CD4-positive, alpha-beta T cell treated with Interleukin-2 at 100 ng/mL for 4 hours (primary cell): ENCODE data around the gene DOHH.
"Not testable (repeated sequence)": the region's sequence is repeated elsewhere in the genome, so short reads cannot be mapped to it uniquely, and the experiment has no call there.

ENCODE experiments used
- DNase-seq: peaks from one replicate; pipeline ENCODE4 v3.0.0-alpha.2; 2020; ENCODE audit warnings: low spot score

The DOHH gene

DNA sequence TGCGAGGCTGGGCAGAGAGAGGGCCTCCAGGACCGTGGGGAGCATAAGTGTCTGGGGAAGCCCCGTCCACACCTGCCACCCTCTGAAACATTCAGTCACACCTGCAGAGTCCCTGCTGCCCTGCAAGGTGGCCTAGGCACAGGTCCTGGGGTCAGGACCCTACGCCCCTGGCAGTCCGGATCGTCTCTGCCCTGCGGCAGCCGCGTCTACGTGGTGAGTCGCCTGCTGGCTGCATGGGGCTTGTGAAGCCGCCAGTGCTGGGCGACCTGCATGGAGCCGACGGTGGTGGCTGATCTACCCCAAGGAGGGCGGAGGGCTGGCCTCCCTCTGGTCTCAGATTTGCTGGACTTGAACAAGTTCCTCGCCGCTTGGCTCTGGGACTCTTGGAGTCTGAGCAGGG, 18.7 kb upstream of the DOHH start:
- no peak for DNase-seq

DNA sequence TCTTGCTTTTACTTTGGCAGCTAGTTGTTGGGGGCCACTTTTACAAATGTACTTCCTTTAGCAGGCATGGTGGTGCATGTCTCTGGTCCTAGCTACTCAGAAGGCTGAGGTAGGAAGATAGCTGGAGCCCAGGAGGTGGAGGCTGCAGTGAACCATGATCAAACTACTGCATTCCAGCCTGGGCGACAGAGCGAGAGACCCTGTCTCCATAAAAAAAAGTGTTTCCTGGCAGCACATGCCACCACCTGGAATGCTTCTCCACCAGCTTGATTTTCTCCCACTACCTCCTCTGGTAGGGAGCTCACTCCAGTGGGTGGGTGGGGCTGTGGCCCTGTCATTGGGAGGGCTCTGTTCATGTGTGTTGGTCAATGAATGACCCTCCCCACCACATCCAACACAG, 18.2 kb upstream of the DOHH start:
- DNase-seq: no peak

- DNase-seq: no peak
Measured at GRCh38 chr19:3518255-3518654, 17.8 kb upstream of the DOHH start.

DNA sequence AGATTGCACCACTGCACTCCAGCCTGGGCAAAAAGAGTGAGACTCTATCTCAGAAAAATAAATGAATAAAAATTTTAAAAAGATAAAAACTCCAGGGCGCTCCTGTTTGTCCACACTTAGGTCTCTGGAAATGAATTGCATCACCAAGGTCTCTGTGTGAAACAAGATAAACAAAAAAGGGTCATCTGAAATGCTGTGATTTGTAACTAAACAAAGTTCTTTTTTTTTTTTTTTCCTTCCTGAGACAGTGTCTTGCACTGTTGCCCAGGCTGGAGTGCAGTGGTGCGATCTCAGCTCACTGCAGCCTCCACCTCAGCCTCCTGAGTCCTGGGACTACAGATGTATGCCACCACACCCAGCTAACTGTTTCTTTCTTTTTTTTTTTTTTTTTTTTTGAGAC, 17.2 kb upstream of the DOHH start:
- DNase-seq: no peak

GRCh38 chr19:3516675-3517207, 16.3 kb upstream of the DOHH start:
- peak; percentile 65 for DNase-seq

DNA sequence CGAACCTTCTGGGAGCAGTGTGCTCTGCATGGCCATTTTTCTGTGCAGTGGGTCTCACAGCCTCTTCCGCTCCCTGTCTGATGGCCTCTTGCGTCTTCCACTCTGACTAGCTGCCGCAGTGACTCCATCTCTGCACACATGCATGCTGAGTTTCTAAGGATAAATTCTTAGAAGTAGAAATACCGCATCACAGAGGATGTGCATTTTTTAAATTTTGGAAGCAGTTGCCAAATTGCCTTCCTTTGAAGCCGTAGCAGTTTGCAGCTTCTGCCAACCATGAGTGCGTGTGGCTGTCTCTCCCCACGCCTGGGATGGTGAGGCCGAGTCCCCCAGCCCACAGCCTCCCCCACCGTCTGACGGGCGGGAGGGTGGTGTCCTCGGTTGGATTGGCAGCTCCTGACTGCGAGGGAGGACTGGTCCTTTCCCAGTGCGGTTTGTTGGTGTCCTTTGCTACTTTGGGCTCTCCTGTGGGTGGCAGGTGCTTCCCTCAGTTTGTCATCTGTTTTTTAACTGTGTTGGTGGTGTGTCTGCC, 15.5 kb upstream of the DOHH start:
- DNase-seq: no peak

- no peak for DNase-seq
Measured at GRCh38 chr19:3514930-3515329, 14.5 kb upstream of the DOHH start.

DNA sequence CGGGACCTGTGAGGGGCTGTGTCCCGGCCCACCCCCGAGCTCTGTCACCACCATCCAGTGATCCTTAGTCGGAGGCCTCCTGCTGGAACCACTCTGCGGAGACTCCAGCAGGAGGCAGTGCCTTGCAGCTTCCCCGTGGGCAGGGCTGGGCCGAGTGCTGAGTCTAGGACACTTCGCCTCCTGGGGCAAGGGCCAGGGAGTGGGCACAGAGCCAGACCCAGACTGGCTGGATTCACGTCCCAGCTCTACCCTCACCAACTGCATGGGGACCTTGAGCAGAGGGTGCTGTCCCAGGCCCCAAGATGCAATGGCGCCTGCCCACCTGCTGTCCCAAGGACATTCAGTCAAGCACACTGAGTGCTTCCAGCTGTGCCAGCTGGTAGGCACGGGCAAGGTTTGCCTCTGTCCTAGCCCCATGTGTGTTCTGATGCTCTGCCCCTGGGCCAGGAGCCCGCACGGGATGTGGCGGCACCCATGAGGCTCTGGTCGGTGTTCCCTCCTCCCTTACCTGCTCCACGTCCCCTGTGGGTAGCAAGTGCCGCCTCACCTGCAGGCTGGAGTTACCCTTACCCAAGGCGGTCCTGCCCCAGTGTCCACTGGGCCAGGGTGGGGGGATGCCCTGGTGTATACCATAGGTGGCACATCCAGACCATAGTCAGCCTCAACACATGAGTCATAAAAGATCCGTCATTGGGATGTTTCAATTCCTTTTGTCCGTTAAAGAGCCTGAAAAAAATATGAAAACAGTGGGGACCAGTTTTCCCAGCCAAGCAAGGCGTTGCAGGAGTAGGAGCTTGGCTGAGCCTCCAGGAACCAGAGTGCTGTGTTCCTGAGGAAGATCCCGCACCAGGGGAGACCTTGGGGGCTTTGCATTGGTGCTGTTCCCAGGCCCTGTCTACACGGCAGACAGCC, 13.0 kb upstream of the DOHH start:
- no peak for DNase-seq

DNA sequence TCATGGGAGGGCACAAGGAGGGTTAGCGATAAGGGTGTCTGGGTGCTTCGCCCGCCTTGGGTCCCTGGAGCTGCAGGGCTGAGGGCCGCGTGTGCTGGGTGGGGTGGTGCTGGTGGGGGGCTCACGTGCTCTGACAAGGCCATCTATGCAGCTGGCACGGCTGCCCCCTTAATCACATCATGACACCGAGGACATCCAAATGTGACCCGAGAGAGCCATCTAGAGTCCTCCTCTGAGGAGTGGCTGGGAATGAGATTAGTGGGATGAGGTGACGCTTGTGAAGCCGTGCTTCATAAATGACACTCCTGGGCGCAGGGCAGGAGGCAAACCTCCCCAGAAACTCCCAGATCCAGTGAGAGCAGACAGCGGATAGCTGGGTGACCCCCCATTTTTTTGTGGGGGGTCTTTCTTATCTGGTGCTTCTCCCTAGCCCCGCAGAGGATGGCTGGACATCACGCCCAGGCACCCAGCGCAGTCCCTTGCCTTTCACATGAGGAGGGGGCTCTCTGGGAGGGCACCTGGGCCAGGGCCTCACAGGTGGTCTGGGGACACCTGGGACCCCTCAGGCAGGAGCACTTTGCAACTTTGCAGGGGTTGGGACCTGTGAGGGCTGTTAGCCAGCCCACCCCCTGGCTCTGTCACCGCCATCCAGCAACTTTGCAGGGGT, 12.2 kb upstream of the DOHH start:
- DNase-seq: no peak

DNA sequence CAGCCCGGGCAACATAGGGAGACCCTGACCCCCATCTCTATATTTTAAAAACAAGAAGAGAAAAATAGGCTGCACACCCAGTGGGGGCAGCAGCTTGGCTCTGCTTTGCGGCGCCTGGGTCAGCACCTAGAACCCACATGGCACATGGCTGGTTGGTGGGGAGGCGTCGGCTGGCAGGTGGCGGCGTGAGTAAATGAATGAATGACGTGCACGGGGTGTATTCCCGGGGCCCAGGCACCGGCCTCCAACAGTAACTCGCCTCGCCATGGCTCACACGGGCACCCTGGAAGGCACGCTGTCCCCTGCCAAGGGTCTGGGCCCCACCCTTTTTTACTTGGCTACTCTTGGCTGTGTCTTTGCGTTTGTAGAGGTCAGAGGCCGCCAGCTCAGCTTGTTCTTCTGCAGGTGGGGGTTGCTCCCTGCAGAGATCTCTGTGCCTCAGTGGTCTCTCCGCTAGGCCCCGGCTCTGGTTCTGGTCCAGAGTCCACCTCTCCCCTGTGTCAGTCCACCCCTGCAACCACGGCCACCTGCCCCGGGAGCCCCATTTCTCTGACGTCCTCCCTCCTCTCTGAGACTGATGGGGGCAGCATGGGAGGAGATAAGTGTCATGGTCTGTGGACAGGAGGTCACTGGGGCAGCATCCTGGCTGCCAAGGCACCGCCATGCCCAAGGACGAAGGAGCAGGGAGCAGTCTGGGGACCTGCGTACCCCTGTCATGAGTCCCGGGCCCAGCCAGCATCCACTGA, 11.2 kb upstream of the DOHH start:
- DNase-seq: no peak

DNA sequence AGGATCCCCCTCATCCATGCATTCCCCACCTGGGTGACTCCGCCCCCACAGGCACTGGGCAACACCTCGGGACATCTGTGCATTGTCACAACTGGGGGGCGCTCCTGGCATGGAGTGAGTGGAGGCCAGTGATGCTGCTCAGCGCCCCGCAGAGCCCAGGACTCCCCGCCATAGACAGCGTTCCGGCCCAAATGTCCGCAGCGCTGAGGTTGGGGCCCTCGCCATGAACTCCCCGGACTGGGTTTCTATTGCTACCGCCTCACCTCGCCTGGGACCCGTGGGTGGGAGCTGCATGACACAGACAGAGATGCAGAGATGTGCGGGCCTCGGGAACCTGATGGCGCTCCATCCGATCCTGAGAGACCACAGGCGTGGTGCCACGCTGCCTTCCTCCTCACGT, 10.3 kb upstream of the DOHH start:
- no peak for DNase-seq

DNA sequence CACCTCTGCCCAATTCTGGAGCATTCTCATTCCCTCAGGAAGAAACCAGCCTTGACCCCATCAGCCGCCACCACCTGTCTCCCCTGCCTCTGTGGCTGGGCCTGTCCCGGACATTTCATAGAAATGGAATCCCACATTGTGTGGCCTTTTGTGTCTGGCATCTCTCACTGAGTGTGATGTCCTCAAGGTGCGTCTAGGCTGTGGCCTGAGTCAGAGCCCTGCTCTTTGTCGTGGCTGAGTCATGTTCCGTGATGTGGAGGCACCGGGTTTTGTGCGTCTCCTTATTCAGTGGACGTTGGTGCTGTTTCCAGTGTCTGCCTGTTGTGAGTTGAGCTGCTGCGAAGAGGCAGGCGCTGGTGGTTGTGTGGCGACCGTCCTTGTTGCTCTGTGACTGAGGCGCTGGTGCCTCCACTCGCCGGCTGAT, 9.1 kb upstream of the DOHH start:
- peak; percentile 7 for DNase-seq

GRCh38 chr19:3508771-3509535, 8.5 kb upstream of the DOHH start:
- no peak for DNase-seq

- DNase-seq: not testable (repeated sequence)
Measured at GRCh38 chr19:3508121-3508661, 7.7 kb upstream of the DOHH start.

DNA sequence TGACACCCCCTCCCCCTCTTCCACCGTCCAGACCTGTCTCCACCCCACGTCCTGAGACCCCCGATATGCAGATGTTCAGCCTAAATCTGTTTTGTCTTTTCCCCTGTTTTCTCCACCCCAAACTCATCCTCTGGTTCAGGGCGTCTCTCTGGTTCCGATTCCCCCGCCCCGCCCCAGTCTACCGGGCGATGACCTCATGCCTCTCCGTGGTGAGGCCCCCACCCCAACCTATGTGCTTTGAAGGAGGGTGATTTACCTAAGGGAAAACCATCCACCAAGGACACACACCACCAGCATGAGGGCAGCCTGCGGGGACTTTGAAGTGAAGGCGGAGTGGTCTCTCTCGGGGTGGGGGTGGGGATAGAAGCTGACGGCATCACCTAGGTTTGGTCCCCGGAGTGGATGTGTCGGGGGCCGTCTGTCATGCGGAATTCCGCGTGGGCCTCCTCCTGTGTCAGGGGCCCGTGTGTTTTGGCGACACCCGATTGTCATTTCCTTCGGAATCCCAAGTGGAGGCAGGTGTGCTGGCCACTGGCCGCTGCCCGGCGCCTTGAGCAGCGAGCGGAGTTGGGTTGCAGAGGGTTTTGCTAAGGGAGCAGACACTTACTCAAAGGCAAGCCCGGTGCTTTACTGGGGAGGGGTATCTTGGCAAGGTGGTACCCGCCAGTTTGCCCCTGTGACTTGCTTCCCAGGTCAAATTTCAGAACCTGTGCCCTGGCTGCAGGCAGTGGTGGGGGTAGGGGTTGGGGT, 7.1 kb upstream of the DOHH start:
- peak; percentile 58 for DNase-seq

- peak; percentile 27 for DNase-seq
Measured at GRCh38 chr19:3506384-3507340, 6.2 kb upstream of the DOHH start.

DNA sequence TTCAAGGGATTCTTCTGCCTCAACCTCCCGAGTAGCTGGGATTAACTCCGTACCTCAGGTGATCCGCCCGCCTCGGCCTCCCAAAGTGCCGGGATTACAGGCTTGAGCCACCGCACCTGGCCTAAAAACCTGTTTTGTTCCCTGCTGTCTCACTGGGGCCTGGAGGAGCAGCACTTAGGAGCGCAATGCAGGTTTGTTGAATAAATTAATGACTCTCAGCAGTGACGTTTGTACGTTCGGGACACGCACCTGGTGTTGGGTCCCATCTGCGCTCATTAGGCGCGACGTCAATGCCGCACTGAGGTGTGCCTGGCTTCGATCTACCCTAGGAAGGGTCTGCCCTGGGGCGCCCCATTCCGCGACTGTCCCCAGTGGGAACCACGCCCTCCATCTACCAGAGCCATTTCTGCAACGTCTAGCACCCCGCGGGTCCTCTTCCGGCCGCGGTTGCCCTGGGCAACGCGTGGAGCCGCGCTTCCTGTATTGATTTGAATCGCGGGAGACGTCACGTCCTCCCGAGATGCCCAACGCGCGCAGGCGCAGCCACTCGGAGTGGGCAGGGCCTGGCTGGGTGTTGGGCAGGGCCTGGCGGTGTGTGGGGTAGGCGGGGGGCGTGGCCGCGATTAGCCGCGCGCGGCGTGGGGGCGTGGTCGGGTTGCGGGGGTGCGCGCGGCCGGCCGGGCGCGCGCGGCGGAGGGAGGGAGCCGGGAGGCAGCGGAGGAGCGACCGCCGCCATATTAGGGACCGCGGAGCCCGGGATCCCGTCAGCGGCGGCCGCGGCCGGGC, 5.3 kb upstream of the DOHH start, which contains the start of gene FZR1:
TSS of gene FZR1 (plus strand) at position 714 of the 786 bp plus-strand sequence. CDS start 16,679 bp downstream, outside the sequence.
- peak; percentile 100 for DNase-seq

- DNase-seq: no peak
Measured at GRCh38 chr19:3504735-3505134, 4.3 kb upstream of the DOHH start.
